GM12878 (cell line): ENCODE results near the gene BCR. TPM values are rescaled to one million over a fixed set of nuclear protein-coding genes. Genes with fewer than 3 reads are reported as not detected.

ENCODE experiments used
- ATAC-seq: fragments of 200-7000 bp; cut with Tn5 transposase; 3 replicates; pipeline ENCODE4 v1.9.1; 2020; ENCODE audit warnings: mild to moderate bottlenecking, moderate library complexity
- BruUV-seq: library from RNA; stranded (reverse); fragments of 400-500 nt; replicated peaks from 2 replicates; lab custom pipeline; 2021; lab: Mats Ljungman, UMichigan
- CTCF ChIA-PET: fragments of 300-600 bp; sonication (Branson Sonifier 250); formaldehyde crosslinking; extraction: SDS; loops from one replicate; lab custom pipeline; 2021; ENCODE audit warnings: inconsistent platforms; lab: Yijun Ruan, JAX
- POLR2A ChIA-PET: fragments of 350-600 bp; formaldehyde crosslinking; extraction: SDS; loops from one replicate; lab custom pipeline; 2021; ENCODE audit warnings: inconsistent platforms; lab: Charles Lee
- RAD21 ChIA-PET: fragments of 300-600 bp; sonication (Branson Sonifier 250); formaldehyde crosslinking; loops from one replicate; lab custom pipeline; 2023; ENCODE audit warnings: antibody characterized with exemption; ENCODE audit not compliant: unreplicated experiment; lab: Charles Lee
- SMC1A ChIA-PET: fragments of 300-600 bp; sonication (Branson Sonifier 250); formaldehyde crosslinking; loops from one replicate; lab custom pipeline; 2023; ENCODE audit not compliant: unreplicated experiment, uncharacterized antibody; lab: Charles Lee
- DNase-seq: peaks from one replicate; pipeline ENCODE4 v3.0.0-alpha.2; 2011; ENCODE audit warnings: low read depth, low spot score
- FAIRE-seq: peaks from 3 replicates; lab custom pipeline; 2011; peaks lifted over from hg19 to GRCh38; lab: Jason Lieb, UNC
- H2AFZ ChIP-seq: 2 replicates; pipeline ENCODE4 v1.6.0; 2011; ENCODE audit warnings: low read depth, low read length, control low read depth; ENCODE audit not compliant: control insufficient read depth
- H3K27ac ChIP-seq: 2 replicates; pipeline ENCODE4 v1.5.1; 2011; ENCODE audit warnings: control low read depth; ENCODE audit not compliant: control insufficient read depth, insufficient read depth
- H3K27me3 ChIP-seq, 2 experiments: replicated peaks in 1 of 2; 2 replicates each; pipeline versions ENCODE4 v1.6.0 to v1.6.1; 2011; ENCODE audit warnings: low read length in 1 of 2; ENCODE audit not compliant: control insufficient read depth in 2 of 2, insufficient read depth in 2 of 2
- H3K36me3 ChIP-seq, 2 experiments: 2 replicates each; pipeline ENCODE4 v1.5.1; 2011; ENCODE audit warnings: low read length in 1 of 2; ENCODE audit not compliant: control insufficient read depth in 2 of 2, insufficient read depth in 2 of 2
- H3K4me1 ChIP-seq: 2 replicates; pipeline ENCODE4 v1.6.1; 2011; ENCODE audit warnings: mild to moderate bottlenecking, low read length, moderate library complexity, mixed read lengths; ENCODE audit not compliant: control insufficient read depth, insufficient read depth
- H3K4me2 ChIP-seq: 2 replicates; pipeline ENCODE4 v1.6.0; 2011; ENCODE audit warnings: control low read depth; ENCODE audit not compliant: control insufficient read depth, insufficient read depth
- H3K4me3 ChIP-seq: fragments of 200-600 bp; sonication (generic); 2 replicates; pipeline ENCODE4 v1.5.1; 2016
- H3K79me2 ChIP-seq: 2 replicates; pipeline ENCODE4 v1.6.0; 2011; ENCODE audit warnings: low read length; ENCODE audit not compliant: control insufficient read depth, insufficient read depth
- H3K9ac ChIP-seq: 2 replicates; pipeline ENCODE4 v1.8.0; 2011; ENCODE audit warnings: low read length, control low read depth, mixed read lengths; ENCODE audit not compliant: control insufficient read depth, insufficient read depth
- H3K9me3 ChIP-seq: replicated peaks from 3 replicates; pipeline ENCODE4 v1.5.1; 2011; ENCODE audit warnings: mild to moderate bottlenecking, low read length; ENCODE audit not compliant: control insufficient read depth, insufficient read depth
- H4K20me1 ChIP-seq: 2 replicates; pipeline ENCODE4 v1.6.0; 2011; ENCODE audit not compliant: control insufficient read depth, insufficient read depth
- HDGF ChIP-seq: fragments of 450-650 bp; IDR thresholded peaks from 2 replicates; pipeline ENCODE4 v1.6.1; 2016; ENCODE audit warnings: antibody characterized with exemption
- MLLT1 ChIP-seq: fragments of 450-650 bp; IDR thresholded peaks from 2 replicates; pipeline ENCODE4 v1.6.1; 2016; ENCODE audit warnings: mild to moderate bottlenecking
- PBX3 ChIP-seq: IDR thresholded peaks from 2 replicates; pipeline ENCODE4 v1.6.1; 2011; ENCODE audit warnings: mild to moderate bottlenecking, low read depth, low read length, moderate library complexity; ENCODE audit not compliant: insufficient replicate concordance
- RB1 ChIP-seq: fragments of 450-650 bp; formaldehyde crosslinking; IDR thresholded peaks from 2 replicates; pipeline ENCODE4 v1.6.1; 2017; ENCODE audit warnings: mild to moderate bottlenecking, borderline replicate concordance
- SMAD1 ChIP-seq: fragments of 450-650 bp; IDR thresholded peaks from 2 replicates; pipeline ENCODE4 v1.6.1; 2018; ENCODE audit warnings: mild to moderate bottlenecking, low read depth; ENCODE audit not compliant: partially characterized antibody
- SREBF2 ChIP-seq: IDR thresholded peaks from 2 replicates; pipeline ENCODE4 v1.6.1; 2012; ENCODE audit warnings: mild to moderate bottlenecking, low read length
- TARDBP ChIP-seq: IDR thresholded peaks from 2 replicates; pipeline ENCODE4 v1.6.1; 2016; ENCODE audit warnings: borderline replicate concordance
- USF1 ChIP-seq: IDR thresholded peaks from 2 replicates; pipeline ENCODE4 v1.6.1; 2011; ENCODE audit warnings: borderline replicate concordance, low read depth, mild to moderate bottlenecking, moderate library complexity, mixed read lengths, low read length; ENCODE audit not compliant: insufficient read depth; ENCODE audit errors: extremely low read length
- YY1 ChIP-seq: IDR thresholded peaks from 2 replicates; pipeline ENCODE4 v1.6.1; 2011; ENCODE audit warnings: low read depth, mild to moderate bottlenecking, low read length
- ZBTB33 ChIP-seq: fragments of 450-650 bp; IDR thresholded peaks from 2 replicates; pipeline ENCODE4 v1.6.1; 2017; ENCODE audit warnings: mild to moderate bottlenecking
- WGBS: methylation state at CpG from one replicate; pipeline ENCODE4 v1.1.6; 2016; ENCODE audit warnings: low lambda C conversion rate; ENCODE audit not compliant: insufficient replicate concordance, insufficient coverage; ENCODE audit errors: missing lambda C conversion rate; 5-methylcytosine and 5-hydroxymethylcytosine counted together
- in situ Hi-C: fragments of 300-500 bp; cut with MboI; formaldehyde crosslinking; loops from 9 replicates; pipeline ENCODE4 v1.14.3; 2018; ENCODE audit warnings: mixed read lengths
- intact Hi-C: fragments of 100-400 bp; cut with micrococcal nuclease; formaldehyde crosslinking; loops from one replicate; pipeline ENCODE4 v1.14.2; 2022; ENCODE audit not compliant: unreplicated experiment
- polyA plus RNA-seq, 11 experiments: library from polyadenylated mRNA; depleted of rRNA in 4 of 11; unstranded in 6 of 11; stranded (reverse) in 5 of 11; fragments of >200 nt; fragmentation: Nextera tagmentation in 4 of 11; fragmentation: Illumina TruSeq in 1 of 11; extraction: Ambion mirVana in 4 of 11; extraction: Trizol in 1 of 11; gene quantifications; 1 replicate in 1 of 11; 2 replicates in 10 of 11; pipeline versions ENCODE4 v1.2.1 to v1.2.3, GENCODE V29; 2011 to 2016; ENCODE audit warnings: inconsistent platforms in 2 of 11, missing spikeins in 2 of 11, low read depth in 1 of 11
- total RNA-seq, 4 experiments: library from RNA; depleted of rRNA in 3 of 4; stranded (reverse); fragments of >200 nt in 3 of 4; fragmentation: Illumina TruSeq in 1 of 4; extraction: Trizol in 1 of 4; gene quantifications; 2 replicates each; pipeline versions ENCODE4 v1.2.1 to v1.2.3, GENCODE V29; 2013 to 2021

The BCR gene
- total and polyA plus RNA-seq, 10 of the 15 experiments (the other 5 are each of a cell fraction or from before 2014, with no cell fraction given), result 1.7 to 64.7 (median 18.4) TPM

DNA sequence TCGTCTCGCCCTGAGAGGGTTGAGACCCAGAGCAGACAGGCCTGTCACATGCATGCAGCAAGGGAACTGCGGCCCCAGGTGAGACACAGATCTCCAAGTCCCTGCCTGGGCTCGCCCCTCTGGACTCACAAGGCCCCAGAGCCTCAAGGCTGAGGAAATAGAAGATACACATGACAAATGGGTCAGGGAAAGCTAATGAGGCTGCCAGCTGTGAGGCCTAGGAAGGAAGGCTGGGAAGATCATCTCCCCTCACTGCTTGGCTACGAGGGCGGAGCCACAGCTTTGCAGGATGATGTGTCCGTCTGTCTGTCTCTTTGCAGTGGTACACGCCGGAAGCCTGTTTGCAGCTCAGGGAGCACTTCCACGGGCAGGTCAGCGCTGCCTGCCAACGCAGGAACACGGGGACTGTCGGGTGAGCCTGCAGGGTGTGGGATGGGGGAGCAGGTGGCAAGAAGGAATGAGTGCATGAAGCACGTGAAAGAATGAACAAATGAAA is 30.5 kb upstream of the BCR start:
- BruUV-seq, result no TSS peak
- DNase-seq (no peak), ATAC-seq (no peak), FAIRE-seq (no peak)
- CTCF ChIA-PET, result interaction anchor here (0.6 to 1.5 kb wide), 5 partner anchors 20 to 1040 kb away, joined by 3 to 5 read pairs (median 4); no protein-coding TSS in a partner anchor
- H3K4me1 ChIP-seq, result peaks cover 25% of the 10 kb centered on the region
- no peaks in the 10 kb centered on the region for H3K79me2 ChIP-seq
- TF ChIP-seq USF1, result no peak
- no peak for TF ChIP-seq YY1
- TF ChIP-seq RB1, result no peak
- no peak for TF ChIP-seq TARDBP
- no peak for TF ChIP-seq SMAD1
- no peak for TF ChIP-seq HDGF
- no peak for TF ChIP-seq PBX3
- TF ChIP-seq MLLT1, result no peak
- TF ChIP-seq ZBTB33, result no peak
- no peak for TF ChIP-seq SREBF2
- RAD21 ChIA-PET, result interaction anchor here (1.3 kb wide), 1 partner anchor 12 kb away, joined by 3 read pairs; no protein-coding TSS in a partner anchor
- 79% methylated on average over 15 of the region's 15 CpGs for WGBS
- no peak overlapping the region for H3K9ac ChIP-seq
- no peak overlapping the region for H3K4me2 ChIP-seq
- no peak overlapping the region for H3K27ac ChIP-seq
- POLR2A ChIA-PET, result no interaction called here
- intact Hi-C loops (loop anchor here (10.0 kb wide), 1 partner anchor 295 kb away; no protein-coding TSS in a partner anchor), in situ Hi-C loops (no loop called here)
- SMC1A ChIA-PET, result interaction anchor here (1.2 kb wide), 1 partner anchor 28 kb away, joined by 5 read pairs; no protein-coding TSS in a partner anchor
- H3K36me3 ChIP-seq, result no peaks in the 10 kb centered on the region
- no peaks in the 10 kb centered on the region for H3K9me3 ChIP-seq
- no peaks in the 10 kb centered on the region for H3K27me3 ChIP-seq
- no peaks in the 10 kb centered on the region for H4K20me1 ChIP-seq
- H2AFZ ChIP-seq, result no peak overlapping the region
- no peak overlapping the region for H3K4me3 ChIP-seq
